GM21717 (cell line): Measurements from ENCODE around the gene TSC1.

Experiments
- ATAC-seq: cut with Tn5 transposase; IDR thresholded peaks from one replicate; pipeline ENCODE4 v1.9.1; 2021; ENCODE audit warnings: mild to moderate bottlenecking, moderate library complexity; ENCODE audit not compliant: unreplicated experiment

TSC1 gene

GRCh38 chr9:132873403-132873802 lies 71.0 kb downstream of the TSC1 start:
- ATAC-seq: no peak

GRCh38 chr9:132869266-132869665 lies 75.2 kb downstream of the TSC1 start:
- ATAC-seq: no peak

- no peak for ATAC-seq
Measured at GRCh38 chr9:132866898-132867297, 77.5 kb downstream of the TSC1 start.

- ATAC-seq: no peak
Measured at GRCh38 chr9:132864691-132865090, 79.7 kb downstream of the TSC1 start.

GRCh38 chr9:132864277-132864676 lies 80.1 kb downstream of the TSC1 start:
- no peak for ATAC-seq

- no peak for ATAC-seq
Measured at GRCh38 chr9:132863096-132863495, 81.3 kb downstream of the TSC1 start.

GRCh38 chr9:132862533-132862932 lies 81.9 kb downstream of the TSC1 start:
- no peak for ATAC-seq

GRCh38 chr9:132861666-132862065 lies 82.8 kb downstream of the TSC1 start:
- ATAC-seq: no peak

- no peak for ATAC-seq
Measured at GRCh38 chr9:132858751-132859150, 85.7 kb downstream of the TSC1 start.

GRCh38 chr9:132857616-132858342 lies 86.6 kb downstream of the TSC1 start:
- no peak for ATAC-seq

GRCh38 chr9:132857031-132857430 lies 87.4 kb downstream of the TSC1 start:
- ATAC-seq: no peak

GRCh38 chr9:132855904-132856303 lies 88.5 kb downstream of the TSC1 start:
- ATAC-seq: no peak

- ATAC-seq: no peak
Measured at GRCh38 chr9:132854832-132855231, 89.6 kb downstream of the TSC1 start.

- no peak for ATAC-seq
Measured at GRCh38 chr9:132853482-132853881, 90.9 kb downstream of the TSC1 start.

- no peak for ATAC-seq
Measured at GRCh38 chr9:132849185-132849706, 95.2 kb downstream of the TSC1 start.

GRCh38 chr9:132846918-132847515 lies 97.4 kb downstream of the TSC1 start:
- ATAC-seq: no peak

GRCh38 chr9:132846109-132846917 lies 98.1 kb downstream of the TSC1 start:
- ATAC-seq: no peak

GRCh38 chr9:132842124-132843044 lies 102.0 kb downstream of the TSC1 start:
- no peak for ATAC-seq
